DOHH2 (cell line): Measurements from ENCODE around the gene SORT1.

Source experiments
- CTCF ChIP-seq: fragments of 200-600 bp; sonication (generic); IDR thresholded peaks from one replicate; pipeline ENCODE4 v1.5.1; 2014; ENCODE audit warnings: antibody characterized with exemption, mild to moderate bottlenecking, low read depth, low read length; ENCODE audit not compliant: poor library complexity, severe bottlenecking
- EZH2phosphoT487 ChIP-seq: fragments of 200-600 bp; sonication (generic); IDR thresholded peaks from 2 replicates; pipeline ENCODE4 v1.6.1; 2017; ENCODE audit warnings: borderline replicate concordance, mild to moderate bottlenecking, antibody characterized with exemption, low read length, moderate library complexity, mixed read lengths

- TF ChIP-seq CTCF (no peak), EZH2phosphoT487 (no peak)
Measured at GRCh38 chr1:109306832-109307273, 90.9 kb downstream of the SORT1 start, which contains the start of gene MYBPHL.
